Measurements from ENCODE around the gene EPDR1. TPM values are rescaled to one million over a fixed set of nuclear protein-coding genes. Genes with fewer than 3 reads are reported as not detected.

EPDR1 gene
- total RNA-seq (2014; rRNA removed; shearing (Covaris generic)), result not detected in 2 replicates

DNA sequence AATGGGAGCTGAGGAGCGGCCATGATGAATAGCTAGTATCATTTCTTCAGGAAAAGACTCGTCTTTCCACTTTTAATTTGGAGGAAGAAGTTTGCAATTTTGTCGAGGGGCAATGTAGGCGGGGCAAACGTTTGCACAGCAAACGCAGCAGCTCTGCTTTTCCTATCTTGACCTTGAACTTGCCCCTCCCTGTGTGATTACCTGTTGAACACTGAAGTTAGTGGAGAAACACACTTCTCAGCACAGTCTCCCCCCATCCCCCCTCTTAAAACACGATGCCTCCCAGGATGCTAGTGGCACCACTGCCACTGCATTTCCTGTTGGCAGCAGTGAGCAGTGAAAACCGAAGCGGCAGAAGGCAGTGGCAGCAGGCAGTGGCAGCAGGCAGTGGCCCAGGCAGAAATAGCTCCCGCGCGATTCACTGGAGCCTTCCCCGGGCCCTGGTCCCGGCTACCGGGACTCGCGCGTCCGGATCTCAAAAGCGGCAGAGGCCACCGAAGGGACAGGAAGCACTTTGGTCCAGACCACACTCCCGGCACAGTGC is at the start of gene EPDR1:
EPDR1 (plus strand) TSS at position 336 of the 544 bp plus-strand sequence. CDS start 300 bp downstream, outside the sequence.
- no peak for DNase-seq (ENCODE audit: low spot score)

DNA sequence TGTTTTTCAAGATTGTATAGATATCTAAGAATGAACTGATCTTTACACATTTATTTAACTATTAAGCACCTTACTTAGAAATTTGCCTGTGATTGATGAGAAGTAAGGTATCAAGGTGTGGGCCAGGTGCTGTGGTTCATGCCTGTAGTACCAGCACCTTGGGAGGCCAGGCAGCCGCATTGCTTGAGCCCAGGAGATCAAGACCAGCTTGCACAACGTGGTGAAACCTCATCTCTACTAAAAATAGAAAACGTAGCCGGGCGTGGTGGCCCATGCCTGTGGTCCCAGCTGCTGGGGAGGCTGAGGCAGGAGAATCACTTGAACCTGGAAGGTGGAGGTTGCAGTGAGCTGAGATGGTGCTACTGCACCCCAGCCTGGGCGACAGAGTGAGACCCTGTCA is 38.4 kb upstream of the EPDR1 start:
- DNase-seq (ENCODE audit: low spot score), result no peak

DNA sequence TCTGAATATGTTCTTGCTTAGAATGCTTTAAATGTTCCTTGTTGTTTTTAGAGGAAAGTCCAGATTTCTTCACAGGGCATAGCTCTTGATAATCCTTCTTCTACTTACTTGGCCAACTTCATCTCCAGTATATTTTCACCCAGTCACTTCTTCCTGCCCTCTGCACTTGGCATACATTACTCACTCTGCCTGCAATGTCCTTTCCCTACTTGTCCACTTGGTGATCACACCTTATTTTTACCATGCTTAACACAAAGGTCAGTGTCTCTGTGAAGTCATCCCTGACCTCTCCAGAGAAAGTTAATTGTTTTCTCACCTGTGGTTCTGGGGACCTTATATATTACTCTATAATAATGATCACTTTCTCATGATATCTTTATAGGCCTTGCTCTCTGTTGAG is 27.1 kb upstream of the EPDR1 start:
- no peak for DNase-seq (ENCODE audit: low spot score)

DNA sequence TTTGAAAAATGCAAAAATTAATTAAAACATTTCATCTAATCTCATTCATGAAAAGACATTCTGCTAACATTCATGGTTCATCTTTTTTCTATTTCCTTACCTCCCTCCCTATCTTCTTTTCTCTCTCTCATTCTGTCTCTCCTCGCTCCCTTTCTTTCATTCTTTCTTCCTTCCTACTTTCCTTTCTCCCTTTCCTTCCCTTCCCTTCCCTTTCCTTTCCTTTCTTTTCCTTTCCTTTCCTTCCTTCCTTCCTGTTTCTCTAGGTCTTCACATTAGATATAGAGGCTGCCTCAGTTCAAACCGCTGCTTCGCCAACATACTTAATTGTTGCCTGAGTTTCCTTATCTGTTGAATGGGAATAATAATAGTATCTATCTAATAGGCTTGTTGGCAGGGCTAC is 25.8 kb upstream of the EPDR1 start:
- no peak for DNase-seq (ENCODE audit: low spot score)

DNA sequence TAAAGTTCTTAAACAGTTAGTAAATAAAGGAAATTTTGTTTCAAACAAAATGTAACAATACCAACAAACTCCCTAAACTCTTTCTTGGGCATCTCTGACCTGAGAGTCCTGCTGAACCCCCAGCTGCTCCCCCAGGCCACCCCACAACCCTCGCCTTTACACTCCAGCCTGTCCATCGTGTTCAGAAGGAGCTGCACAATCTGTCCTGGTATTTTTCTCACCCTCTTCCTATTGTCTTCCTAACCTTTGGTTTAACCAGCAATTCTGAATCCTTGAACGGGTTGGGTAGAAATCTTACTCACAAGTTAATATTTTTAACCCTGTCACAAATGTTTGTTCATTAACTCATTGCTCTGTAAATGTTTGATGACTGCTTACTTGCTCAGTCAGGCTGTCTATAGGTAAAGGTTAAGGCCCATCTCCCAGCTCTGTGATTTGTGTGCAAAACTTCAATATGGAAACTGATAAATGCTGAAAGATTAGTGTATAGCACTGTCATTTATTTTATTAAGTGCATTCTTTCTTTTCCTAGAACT is 20.7 kb upstream of the EPDR1 start:
- DNase-seq (ENCODE audit: low spot score), result no peak

DNA sequence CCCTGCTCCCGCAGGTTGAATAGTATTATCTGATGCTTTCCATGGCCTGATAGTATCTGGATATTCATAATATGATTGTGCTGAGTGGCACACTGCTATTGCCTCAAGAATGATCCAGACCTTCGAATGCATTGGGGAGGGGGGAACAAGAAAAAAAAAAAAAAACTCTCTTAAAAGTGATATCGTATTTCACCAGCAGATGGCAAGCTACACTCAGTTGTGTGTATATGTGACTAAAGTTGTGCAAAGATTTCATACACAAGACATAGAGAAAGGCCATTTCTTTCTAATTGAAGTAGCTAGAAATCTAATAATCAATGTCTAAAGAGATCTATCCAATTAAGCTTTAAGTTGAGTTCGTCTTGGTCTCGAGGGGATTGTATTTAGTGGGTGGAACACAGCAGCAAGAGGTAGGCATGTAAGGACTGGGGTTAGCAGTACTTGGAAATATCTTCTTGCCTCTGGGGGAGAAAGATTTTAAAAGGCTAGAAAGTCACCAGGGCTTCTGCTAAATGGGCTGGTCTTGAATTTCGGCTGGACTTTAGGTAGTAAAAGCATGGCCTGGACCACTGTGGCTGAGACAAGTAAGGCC is 19.1 kb upstream of the EPDR1 start:
- DNase-seq (ENCODE audit: low spot score), result peak; percentile 60

DNA sequence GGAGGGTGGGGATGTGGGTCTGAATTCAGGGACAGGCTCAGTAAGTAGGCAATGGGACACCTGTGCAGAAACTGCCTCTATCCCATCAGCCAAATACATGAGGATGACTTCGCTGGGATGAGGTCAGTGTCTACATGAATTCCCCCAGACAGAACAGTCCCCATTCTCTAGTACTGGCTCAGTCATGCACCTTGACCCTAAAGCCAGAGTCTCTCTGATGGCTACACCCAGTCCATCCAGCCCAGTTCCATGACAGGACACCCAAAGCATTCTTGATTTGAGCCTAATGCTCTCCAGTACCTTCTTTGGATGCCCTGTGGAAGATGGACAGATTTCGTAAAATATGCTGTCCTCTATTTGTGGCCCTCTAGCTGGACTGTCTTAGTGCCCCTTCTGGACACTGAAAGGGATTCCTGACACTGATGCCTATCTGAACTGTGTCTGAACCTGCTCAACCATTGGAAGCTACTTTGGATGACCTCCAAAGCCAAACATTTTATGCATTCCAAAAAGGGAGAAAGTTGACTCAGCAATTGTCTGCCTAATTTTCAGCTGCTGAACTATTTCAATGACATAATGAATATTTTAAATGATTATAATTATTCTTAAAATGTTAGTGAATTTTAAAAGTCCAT is 18.4 kb upstream of the EPDR1 start:
- DNase-seq (ENCODE audit: low spot score), result no peak

DNA sequence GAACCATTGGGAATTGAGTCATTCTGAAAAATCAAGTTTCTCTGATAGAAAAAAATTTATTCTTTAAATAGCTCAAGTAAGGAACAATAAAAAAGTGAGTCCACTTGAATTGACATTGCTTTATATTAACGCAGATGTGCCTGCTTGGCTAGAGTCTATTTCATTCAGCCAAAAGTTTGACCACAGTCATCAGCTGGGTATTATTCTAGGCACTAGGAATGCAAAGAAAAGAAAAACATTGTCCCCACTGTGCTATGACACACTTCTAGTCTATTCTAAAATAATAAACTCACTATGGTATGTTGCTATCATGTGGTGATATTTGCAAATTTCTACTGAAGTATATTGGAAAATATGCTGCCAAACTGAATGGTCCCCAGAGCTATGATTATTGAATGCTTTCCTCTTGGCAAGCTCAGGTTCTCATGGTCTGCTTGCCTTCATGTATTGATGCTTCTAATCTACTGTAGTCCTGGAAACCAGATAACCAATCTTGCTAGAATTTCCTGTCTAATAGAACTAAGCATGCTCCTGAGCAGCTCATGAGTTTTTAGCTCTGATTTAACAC is 12.1 kb upstream of the EPDR1 start:
- DNase-seq (ENCODE audit: low spot score), result no peak

DNA sequence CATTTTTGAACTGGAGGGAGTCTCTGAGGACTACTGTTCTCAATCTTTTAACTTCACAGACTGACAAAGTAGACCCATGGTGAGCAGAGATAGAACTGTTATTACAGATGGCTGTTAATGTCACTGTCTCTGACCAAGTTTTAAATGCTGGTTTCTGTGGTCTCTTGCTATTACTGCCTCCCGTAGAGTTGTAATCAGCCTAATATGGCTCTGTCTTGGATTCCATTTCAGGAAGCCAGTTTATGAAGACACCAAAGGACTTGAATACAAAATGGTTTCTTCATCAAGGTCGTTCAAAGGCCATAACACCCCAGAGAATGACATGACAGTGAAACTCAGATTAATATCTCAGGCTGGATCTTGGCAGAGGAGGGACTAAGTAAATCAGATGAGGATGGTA is 7.7 kb upstream of the EPDR1 start:
- DNase-seq (ENCODE audit: low spot score), result no peak

DNA sequence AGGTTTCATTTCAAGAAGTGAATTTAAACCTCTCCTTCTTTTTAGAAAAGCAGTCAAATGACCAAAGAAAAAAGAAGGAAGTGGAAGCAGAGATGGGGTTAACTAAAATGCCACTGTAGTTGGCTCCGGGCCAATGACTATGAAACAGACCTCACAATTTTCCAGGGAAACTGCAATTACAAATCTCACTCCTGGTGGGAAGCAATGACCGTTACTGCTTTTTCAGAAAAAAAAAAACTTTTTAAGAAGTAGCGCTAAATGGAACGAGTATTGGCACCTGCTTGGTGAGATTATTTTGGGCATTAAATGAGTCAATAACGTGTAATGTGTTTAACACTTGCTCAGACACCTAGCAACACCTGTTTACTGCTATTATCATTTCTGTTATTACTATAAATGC is 5.0 kb upstream of the EPDR1 start:
- no peak for DNase-seq (ENCODE audit: low spot score)

DNA sequence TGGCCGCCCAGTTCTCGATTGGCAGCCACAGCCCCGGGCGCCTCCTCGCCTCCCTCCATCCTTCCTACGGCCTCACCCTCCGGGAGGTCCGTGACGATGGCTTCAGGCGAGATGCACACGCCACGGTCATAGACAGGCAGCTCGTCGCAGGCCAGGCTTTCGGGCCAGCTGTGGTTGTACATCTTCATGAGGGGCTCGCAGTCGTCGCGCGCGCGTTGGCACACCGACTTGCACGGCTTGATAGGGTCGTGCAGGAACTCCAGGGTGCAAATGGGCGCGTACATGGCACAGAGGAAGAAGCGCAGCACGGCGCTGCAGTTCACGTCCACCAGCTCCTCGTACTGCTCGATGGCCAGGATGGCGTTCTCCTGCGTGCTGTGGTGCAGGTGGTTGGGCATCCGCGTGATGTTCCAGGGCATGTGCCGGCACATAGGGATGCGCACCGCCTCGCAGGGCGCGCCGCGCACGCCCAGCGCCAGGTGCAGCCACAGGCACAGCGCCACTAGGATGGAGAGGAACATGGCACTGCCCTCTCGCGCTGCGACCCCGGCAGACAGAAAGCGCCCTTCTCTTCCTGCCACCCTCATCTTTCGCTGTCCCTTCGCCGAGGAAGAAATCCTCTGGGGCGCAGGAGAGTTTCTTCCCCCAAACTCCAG is 4.3 kb upstream of the EPDR1 start:
- no peak for DNase-seq (ENCODE audit: low spot score)

DNA sequence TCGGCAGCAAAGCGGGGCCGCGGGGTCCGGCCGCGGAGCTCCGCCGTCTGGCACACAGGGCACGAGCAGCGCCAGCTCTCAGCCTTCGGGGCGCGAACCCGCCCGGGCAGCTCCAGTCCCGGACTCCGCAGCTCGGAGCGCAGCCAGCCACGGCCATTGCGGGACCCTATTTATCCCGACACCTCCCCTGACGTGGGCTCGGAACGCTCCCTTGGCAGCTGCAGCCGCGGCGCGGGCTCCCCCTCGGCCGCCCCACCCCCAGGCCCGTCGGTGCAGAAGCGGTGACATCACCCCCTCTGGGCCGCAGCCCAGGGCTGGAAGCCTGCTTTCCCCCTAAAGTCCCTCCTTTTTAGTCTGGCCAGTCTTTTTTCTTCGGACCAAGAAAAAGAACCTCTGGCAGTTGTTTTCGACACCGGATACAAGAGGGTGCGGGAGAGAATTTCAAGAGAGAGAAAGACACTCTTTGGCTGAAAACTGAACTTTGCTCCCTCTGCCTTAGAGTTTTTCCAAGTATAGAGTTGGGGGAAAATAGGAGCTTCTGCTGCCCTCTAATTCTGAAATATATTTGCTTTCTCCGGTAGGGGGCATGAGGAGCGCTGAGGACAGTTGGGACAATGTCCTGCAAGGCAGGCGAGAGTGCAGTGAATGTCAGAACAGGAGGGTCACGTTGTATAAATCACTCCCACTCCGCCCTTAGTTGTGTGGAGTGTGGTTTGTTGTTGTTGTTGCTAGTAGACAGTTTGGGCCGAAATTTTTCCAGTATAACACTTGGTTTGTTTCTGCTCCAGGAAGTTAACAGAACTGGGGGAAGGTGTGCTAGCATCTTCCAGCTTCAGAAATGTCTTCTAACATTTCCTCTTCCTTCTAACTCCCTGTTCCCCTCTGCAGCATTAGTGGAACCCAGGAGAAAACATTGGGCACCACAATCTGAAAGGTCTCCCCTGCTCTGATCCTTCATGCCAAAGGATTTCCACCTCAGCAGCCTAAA is 3.5 kb upstream of the EPDR1 start, which contains the start of gene SFRP4:
SFRP4 (minus strand) TSS at position 145 of the 988 bp plus-strand sequence. CDS start 280 bp downstream, outside the sequence.
- DNase-seq (ENCODE audit: low spot score), result peak; percentile 58

DNA sequence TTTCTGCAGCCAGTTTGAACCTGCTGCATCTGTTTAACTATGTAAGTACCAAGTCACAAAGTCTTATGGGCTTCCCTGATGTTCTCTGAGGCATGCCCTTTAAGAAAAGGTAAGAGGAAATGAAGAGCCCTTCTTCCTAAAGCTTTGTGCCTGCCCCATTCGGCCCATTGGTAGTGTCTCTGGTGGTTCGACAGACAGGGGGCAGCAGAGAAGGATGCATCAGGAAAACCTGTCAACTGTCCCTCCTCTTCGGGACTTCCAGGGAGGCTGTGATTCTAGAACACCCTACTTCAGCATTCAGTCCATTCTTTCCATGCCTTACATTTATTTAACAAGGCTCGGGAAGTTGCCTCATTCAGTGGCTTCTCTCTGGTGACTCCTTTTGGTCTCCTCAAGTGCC is 1.9 kb upstream of the EPDR1 start:
- no peak for DNase-seq (ENCODE audit: low spot score)

DNA sequence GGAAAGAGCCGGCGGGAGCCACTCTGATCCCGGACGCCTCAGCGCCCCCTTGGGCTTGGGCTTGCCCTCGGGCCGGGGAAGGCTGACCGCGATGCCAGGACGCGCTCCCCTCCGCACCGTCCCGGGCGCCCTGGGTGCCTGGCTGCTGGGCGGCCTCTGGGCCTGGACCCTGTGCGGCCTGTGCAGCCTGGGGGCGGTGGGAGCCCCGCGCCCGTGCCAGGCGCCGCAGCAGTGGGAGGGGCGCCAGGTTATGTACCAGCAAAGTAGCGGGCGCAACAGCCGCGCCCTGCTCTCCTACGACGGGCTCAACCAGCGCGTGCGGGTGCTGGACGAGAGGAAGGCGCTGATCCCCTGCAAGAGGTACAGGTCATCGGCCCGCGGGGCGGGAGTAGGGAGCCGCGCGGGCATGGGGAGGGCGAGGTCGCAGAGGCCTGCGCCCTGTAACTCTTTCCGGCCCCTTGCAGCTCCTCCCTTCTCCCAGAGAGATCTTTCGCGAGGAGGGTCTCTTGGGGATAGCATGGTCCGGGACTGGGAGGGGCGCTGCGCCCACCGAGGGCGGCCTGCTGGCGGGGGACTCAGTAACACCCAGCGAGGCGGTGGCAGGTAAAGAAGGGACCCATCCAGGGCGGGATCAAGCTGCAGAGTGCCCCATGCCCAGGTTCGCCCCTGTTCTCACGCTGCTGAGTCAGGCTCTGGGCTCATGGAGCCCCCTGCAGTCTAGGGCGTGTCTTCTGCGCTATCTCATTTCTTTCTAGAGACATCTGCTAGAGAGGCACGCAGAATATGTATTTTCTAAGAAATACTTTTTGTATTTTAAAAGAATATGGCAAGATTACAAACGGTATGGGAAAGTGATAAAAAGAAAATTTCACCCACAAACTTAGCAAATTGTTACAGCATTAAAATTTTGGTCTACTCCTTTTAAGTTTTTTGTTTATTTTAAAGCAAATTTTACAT is 687 bp downstream of the EPDR1 start:
- DNase-seq (ENCODE audit: low spot score), result no peak

DNA sequence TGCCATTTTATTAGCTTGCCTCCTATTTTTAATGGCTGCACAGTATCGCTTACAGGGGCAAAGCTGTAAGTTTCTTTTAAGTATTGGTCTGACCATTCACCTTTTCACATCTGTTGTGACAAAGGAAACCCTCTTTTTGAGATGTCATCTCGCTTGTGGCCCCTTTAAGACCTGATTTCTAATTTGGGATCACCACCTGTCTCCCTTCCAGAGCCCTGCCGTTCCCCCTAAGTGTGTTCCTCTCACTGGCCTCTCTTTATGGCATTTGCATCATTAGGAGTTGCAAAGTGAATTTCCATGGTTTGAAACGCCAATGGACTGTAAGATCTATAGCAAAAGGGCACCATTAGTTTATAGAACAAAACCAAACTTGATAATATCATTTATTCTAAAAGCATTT is 1.4 kb downstream of the EPDR1 start:
- DNase-seq (ENCODE audit: low spot score), result no peak

DNA sequence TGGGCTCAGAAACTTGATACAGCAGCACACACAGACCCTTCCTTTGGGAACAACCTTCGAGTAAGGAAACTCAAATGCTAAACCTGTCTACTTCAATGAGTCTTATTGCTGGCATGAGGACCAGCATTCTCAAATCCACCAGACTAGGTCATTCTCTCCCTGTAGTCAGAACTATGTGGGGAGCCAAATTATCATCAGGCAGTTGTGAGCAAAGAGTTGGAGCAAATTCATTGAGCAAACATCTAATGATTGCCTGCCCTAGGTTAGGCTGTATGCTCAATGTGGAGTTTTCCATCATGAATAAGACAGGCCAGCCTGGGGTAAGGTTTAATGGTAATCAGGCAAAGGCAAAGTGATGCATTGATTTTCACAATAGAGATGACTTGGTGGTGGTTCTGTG is 3.6 kb downstream of the EPDR1 start:
- no peak for DNase-seq (ENCODE audit: low spot score)

DNA sequence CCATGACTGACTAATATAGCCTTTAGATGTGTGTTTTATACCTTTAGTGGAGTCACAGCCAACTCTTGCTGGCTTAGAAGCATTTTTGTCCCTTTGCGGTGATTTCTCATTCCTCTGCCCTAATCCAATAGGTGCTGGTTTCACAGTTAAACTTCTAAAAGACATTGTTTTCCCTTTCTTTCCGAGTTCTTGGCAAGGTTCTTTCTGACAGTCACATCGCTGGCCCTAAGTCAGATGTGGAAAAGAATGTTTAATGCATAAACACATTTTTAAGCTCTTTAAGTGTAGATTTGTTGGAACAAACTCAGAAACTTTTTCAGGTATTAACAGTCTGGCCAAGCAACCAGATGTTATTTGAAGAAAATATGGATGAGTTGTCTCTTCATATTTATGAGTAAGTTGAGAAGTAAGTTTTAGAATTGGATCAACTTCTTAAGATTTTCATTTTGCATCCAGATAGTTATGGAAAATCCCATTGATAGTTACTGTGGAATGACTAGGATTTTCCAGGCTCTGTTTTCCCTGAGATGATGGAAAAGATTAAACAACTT is 4.1 kb downstream of the EPDR1 start:
- no peak for DNase-seq (ENCODE audit: low spot score)

DNA sequence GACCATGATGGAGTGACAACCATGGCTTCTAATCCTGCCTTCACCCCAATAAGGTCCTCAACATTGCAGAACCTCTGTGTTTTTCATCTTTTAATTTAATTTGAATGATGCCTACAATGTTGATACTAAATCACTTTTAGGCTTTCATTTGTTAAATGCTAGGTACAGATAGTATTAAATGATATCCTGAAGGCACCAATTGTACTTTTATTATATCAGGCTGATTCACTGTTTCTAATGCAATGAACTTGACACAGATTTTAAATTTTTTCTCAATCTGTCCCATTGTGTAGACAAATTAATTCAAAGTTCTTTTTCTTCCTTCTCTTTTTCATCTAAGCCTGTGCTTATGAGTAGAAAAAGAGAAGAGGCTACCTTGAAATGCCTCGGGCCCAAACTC is 5.2 kb downstream of the EPDR1 start:
- no peak for DNase-seq (ENCODE audit: low spot score)

DNA sequence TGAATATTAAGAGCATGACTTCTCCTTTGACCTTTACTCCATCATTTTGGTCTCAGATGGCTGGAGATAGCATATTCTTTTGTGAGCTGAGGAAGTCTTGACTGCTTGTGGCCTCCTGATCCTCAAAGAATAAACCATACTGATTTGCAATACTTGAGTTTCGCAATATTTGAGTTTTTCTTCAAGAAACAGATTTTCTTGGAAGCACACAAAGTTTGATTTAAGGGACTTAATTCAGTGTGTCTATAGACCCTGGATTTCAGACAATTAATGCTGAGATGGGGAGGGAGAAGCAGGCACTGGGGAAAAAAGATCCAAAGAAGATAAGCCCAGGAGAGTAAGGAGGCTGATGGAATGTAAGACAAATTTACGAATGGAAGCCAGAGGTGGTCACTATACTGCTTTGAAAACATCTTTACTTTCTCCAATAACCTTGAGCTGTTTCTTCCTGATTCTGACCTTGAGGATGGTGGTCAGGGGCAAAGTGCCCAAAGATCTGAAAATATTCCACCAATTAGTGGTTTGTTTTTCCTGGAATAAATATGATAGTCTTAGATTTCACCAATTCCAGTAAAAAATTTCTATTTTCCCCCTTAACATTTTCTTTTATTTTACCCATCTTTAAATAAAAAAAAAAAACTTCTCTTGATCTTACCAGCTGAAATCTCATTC is 7.5 kb downstream of the EPDR1 start:
- DNase-seq (ENCODE audit: low spot score), result no peak

Data from HT-29 (cell line).